ENCODE measurements around the gene VGLL3.

- TF ChIP-seq EP300 (IDR thresholded peaks at IDR 0.05) (no peak), POLR2A (IDR thresholded peaks at IDR 0.05) (no peak), CTCF (IDR thresholded peaks at IDR 0.05) (no peak)
These were observed 23.9 kb downstream of the VGLL3 start for GRCh38 chr3:86967062-86967461.
